Ovary (tissue), 9 donors: Measurements from ENCODE around the gene LGALSL. TPM values are rescaled to one million over a fixed set of nuclear protein-coding genes. Genes with fewer than 3 reads are reported as not detected.

Experiments
- DNase-seq, 5 donors: peaks; one replicate each; pipeline ENCODE4 v3.0.0-alpha.2; 2019 to 2020
- H3K27ac ChIP-seq, 2 donors: fragments of 200-600 bp; one replicate each; pipeline versions ENCODE4 v1.5.1 to v1.8.0; 2019 to 2022
- H3K27me3 ChIP-seq: fragments of 200-600 bp; one replicate; pipeline ENCODE4 v1.8.0; 2022
- H3K36me3 ChIP-seq: fragments of 200-600 bp; sonication (generic); one replicate; pipeline ENCODE4 v1.5.1; 2019
- H3K4me1 ChIP-seq: one replicate; pipeline ENCODE4 v1.8.1; 2013; ENCODE audit warnings: mild to moderate bottlenecking, moderate library complexity; ENCODE audit not compliant: insufficient read depth
- H3K4me3 ChIP-seq: fragments of 200-600 bp; sonication (generic); one replicate; pipeline ENCODE4 v1.5.1; 2017
- H3K9me3 ChIP-seq, 2 donors: fragments of 200-600 bp in 1 of 2; sonication (generic) in 1 of 2; one replicate each; pipeline versions ENCODE4 v1.5.1 to v1.8.1; 2013 to 2019; ENCODE audit warnings: mild to moderate bottlenecking in 1 of 2, moderate library complexity in 1 of 2
- EP300 ChIP-seq: sonication (generic); formaldehyde crosslinking; IDR thresholded peaks from one replicate; pipeline ENCODE4 v1.6.1; 2017; ENCODE audit warnings: antibody characterized with exemption
- POLR2A ChIP-seq: fragments of 450-650 bp; IDR thresholded peaks from one replicate; pipeline ENCODE4 v1.6.1; 2017; ENCODE audit warnings: antibody characterized with exemption, mild to moderate bottlenecking, moderate library complexity
- WGBS, 3 donors: extraction: QIAGEN DNeasy Blood & Tissue Kit in 1 of 3; methylation state at CpG; one replicate each; pipeline versions ENCODE4 v1.1.5 to v1.1.7; 2013 to 2017; 5-methylcytosine and 5-hydroxymethylcytosine counted together
- intact Hi-C, 4 donors: fragments of 100-400 bp; cut with DNase I; formaldehyde crosslinking; loops; one replicate each; pipeline versions ENCODE4 v1.11.0 to v1.15.1; 2022 to 2023
- polyA plus RNA-seq, 2 donors: library from polyadenylated mRNA; stranded (reverse); fragments of 200-250 nt in 1 of 2; fragments of 350-450 nt in 1 of 2; fragmentation: Illumina TruSeq in 1 of 2; extraction: RNeasy Lipid Tissue Mini Kit (QIAGEN cat#74804) in 1 of 2; gene quantifications; one replicate each; pipeline ENCODE4 v1.2.3, GENCODE V29; 2013 to 2014
- total RNA-seq, 7 donors: library from RNA; depleted of rRNA in 2 of 7; stranded (reverse); fragments of >200 nt in 2 of 7; fragmentation: NEBNext Ultra II Directional in 3 of 7; extraction: Animal tissue kit (Norgen Biotek cat#: 25700) in 3 of 7; gene quantifications; one replicate each; pipeline versions ENCODE4 v1.1.0 to v1.2.4, GENCODE V29; 2016 to 2023
- TF ChIP-seq, protein P1 (sequence below), 3 donors: fragments of 450-650 bp in 2 of 3; fragments of 200-600 bp in 1 of 3; IDR thresholded peaks; one replicate each; pipeline versions ENCODE4 v1.5.1 to v1.8.0; 2016 to 2022; ENCODE audit warnings: antibody characterized with exemption in 3 of 3, mild to moderate bottlenecking in 1 of 3
- donor health status: DM: no; HTN: no; CAD: no; lungs with moderate emphysema.
- donor health status: DM: no; HTN: no; CAD: no.
- donor health status: Bipolar disorder and iron deficiency.
- donor health status: DM: yes; HTN: yes; CAD: no.
- donor health status: DM: no; HTN: no; CAD: no.
- donor health status: DM: yes; HTN: yes; CAD: no.

Gene LGALSL
- total and polyA plus RNA-seq, 9 donors: 6.8 to 22.0 (median 15.5) TPM

DNA sequence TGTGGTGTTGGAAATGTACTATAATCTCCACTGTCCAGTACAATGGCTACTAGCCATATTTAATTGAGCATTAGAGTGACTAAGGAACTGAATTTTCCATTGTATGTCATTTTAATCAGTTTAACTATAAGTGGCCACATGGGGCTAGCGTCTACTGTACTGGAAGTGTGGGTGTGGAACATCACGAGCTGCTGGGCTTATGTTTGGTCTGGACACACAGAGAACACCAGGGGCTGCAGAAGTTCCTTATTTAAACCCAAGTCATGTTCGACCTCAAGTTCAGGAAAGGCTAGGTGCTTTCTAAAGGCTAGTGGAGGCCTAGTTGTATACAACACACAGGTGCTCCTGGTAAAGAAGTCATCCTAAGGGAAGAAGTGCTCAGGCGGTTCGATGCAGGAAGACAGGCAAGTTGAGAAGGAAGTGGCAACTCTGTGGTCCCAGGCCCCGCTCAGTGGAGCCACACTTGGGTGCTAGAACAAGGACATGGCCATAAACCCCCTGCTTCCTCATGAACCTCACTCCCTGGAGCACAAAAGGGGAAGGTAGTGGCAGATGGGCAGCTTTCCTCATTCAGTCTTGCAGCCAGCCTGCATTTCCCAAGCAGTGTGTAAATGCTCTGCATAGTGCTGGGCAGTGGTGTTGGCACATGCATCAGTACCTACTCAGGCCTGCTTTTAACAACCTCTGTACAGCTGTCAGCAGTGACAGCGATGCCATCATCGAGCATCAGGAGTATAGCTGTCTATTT is 13.3 kb downstream of the LGALSL start:
- no peaks in the 10 kb centered on the region for H3K9me3 ChIP-seq
- TF ChIP-seq, protein P1, sequence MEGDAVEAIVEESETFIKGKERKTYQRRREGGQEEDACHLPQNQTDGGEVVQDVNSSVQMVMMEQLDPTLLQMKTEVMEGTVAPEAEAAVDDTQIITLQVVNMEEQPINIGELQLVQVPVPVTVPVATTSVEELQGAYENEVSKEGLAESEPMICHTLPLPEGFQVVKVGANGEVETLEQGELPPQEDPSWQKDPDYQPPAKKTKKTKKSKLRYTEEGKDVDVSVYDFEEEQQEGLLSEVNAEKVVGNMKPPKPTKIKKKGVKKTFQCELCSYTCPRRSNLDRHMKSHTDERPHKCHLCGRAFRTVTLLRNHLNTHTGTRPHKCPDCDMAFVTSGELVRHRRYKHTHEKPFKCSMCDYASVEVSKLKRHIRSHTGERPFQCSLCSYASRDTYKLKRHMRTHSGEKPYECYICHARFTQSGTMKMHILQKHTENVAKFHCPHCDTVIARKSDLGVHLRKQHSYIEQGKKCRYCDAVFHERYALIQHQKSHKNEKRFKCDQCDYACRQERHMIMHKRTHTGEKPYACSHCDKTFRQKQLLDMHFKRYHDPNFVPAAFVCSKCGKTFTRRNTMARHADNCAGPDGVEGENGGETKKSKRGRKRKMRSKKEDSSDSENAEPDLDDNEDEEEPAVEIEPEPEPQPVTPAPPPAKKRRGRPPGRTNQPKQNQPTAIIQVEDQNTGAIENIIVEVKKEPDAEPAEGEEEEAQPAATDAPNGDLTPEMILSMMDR (IDR thresholded peaks at IDR 0.05): no peak
- TF ChIP-seq POLR2A (no peak), EP300 (no peak)
- no peak for DNase-seq
- no peak overlapping the region for H3K4me3 ChIP-seq
- no peak overlapping the region for H3K27ac ChIP-seq
- no peaks in the 10 kb centered on the region for H3K36me3 ChIP-seq
- H3K27me3 ChIP-seq: no peaks in the 10 kb centered on the region
- intact Hi-C loops: no loop called here
- H3K4me1 ChIP-seq: no peaks in the 10 kb centered on the region
- 90 to 95% (median 94%) methylated on average over 8 of the region's 8 CpGs for WGBS, 3 donors

DNA sequence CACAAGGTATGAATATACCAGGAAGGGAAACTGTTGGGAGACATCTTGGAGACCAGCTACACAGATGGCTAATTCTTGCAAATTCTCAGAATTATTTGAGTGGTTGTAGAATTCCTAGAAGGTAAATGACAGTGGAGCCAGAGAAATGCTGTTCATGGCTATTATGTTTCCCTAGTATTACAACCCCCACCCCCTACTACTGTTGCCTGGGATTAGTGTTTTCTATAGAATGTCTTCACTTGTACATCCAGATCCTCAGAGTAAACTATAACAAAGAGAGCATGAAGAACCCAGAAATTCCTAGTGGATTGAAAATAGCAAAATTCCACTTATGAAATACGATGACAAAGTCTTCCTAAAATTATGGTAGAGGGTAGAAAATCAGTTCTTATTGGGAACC is 15.3 kb downstream of the LGALSL start:
- intact Hi-C loops: no loop called here
- no peak for DNase-seq
- 88 to 91% (median 91%) methylated on average over 1 of the region's 1 CpG for WGBS, 3 donors
- Histone ChIP-seq H3K27ac (no peak overlapping the region), H3K36me3 (no peaks in the 10 kb centered on the region), H3K4me1 (no peaks in the 10 kb centered on the region), H3K27me3 (no peaks in the 10 kb centered on the region), H3K4me3 (no peak overlapping the region), H3K9me3 (no peaks in the 10 kb centered on the region)
- TF ChIP-seq, protein P1 (IDR thresholded peaks at IDR 0.05): no peak
- TF ChIP-seq POLR2A: no peak
- TF ChIP-seq EP300: no peak

DNA sequence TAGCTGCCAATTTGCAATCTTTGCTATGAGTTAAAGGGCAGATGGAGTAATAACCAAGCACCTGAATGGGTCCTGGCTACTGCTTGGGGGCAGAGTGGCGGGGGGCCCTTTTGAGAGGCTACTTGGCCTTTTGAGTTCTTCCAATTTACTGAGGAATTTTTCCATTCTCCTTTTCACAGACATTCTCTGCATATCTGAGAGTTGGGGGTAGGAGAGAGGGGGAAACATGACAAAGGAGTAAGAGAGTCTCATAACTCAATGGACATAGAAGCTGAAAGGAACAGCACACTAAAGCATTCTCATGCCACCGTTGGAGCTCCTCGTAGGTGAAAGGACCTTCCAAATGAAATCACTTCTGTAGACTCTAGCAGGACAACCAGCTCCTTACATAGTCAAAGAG is 16.1 kb downstream of the LGALSL start:
- Histone ChIP-seq H3K9me3 (no peaks in the 10 kb centered on the region), H3K4me1 (no peaks in the 10 kb centered on the region), H3K4me3 (no peak overlapping the region), H3K27me3 (no peaks in the 10 kb centered on the region), H3K27ac (no peak overlapping the region), H3K36me3 (no peaks in the 10 kb centered on the region)
- TF ChIP-seq EP300 (no peak), POLR2A (no peak)
- 76 to 83% (median 81%) methylated on average over 3 of the region's 3 CpGs for WGBS, 3 donors
- intact Hi-C loops: no loop called here
- no peak for DNase-seq

DNA sequence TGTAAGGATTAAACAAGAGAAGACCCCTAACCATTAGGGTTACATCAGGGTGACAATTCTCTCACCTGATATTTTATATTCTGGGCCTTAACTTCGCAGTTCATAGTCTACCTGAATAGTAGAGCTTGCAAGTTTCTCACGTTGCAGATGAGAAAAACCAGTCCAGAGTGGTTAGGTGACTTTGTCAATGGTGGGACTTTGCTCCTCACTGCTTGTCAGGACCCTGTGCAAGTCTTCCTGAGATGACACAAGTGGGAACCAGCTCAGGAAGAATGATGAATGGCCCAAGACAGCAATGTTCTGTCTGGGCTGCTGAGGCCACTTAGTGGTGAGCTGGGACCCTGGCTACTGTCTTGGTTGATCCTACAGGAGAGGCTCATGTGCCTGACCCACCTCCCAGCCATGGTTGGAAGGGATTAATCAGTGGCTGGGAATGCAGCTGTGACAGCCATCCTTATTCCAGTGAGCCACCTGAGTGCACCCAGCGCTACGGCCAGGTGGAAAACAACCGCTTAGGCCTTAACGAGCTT is 16.9 kb downstream of the LGALSL start:
- TF ChIP-seq POLR2A: no peak
- TF ChIP-seq EP300: no peak
- TF ChIP-seq, protein P1 (IDR thresholded peaks at IDR 0.05): no peak
- intact Hi-C loops: no loop called here
- no peak for DNase-seq

DNA sequence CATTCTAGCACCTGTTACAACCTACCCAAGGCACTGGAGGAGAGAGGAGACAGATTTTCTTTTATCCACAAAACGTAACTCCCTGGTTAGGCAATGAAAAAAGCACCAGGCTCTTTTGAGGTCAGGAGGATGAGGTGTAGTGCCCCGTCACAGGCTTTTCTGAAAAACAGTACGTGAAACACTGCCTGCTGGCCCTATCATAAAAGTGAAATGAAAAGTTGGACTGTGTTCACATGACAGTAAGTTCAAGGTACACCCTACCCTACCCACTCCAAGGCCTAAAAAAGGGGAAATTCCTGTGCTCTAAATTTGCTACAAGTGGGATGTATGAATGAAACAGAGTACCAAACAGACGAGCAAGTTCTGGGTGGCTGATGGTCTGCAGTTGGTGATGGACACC is 17.6 kb downstream of the LGALSL start:
- 86 to 91% (median 90%) methylated on average over 4 of the region's 4 CpGs for WGBS, 3 donors
- TF ChIP-seq, protein P1 (IDR thresholded peaks at IDR 0.05): no peak
- TF ChIP-seq POLR2A: no peak
- TF ChIP-seq EP300: no peak

More for the DNA sequence above, 16.9 kb downstream of the LGALSL start:
- H3K4me1 ChIP-seq: no peaks in the 10 kb centered on the region
- no peaks in the 10 kb centered on the region for H3K9me3 ChIP-seq
- no peaks in the 10 kb centered on the region for H3K27me3 ChIP-seq
- no peaks in the 10 kb centered on the region for H3K36me3 ChIP-seq
- no peak overlapping the region for H3K4me3 ChIP-seq
- no peak overlapping the region for H3K27ac ChIP-seq
- WGBS, 3 donors: 95 to 98% (median 97%) methylated on average over 6 of the region's 6 CpGs

More for the DNA sequence above, 17.6 kb downstream of the LGALSL start:
- DNase-seq: no peak
- no peak overlapping the region for H3K27ac ChIP-seq
- no peak overlapping the region for H3K4me3 ChIP-seq
- intact Hi-C loops: no loop called here
- H3K4me1 ChIP-seq: no peaks in the 10 kb centered on the region
- no peaks in the 10 kb centered on the region for H3K9me3 ChIP-seq
- no peaks in the 10 kb centered on the region for H3K36me3 ChIP-seq
- no peaks in the 10 kb centered on the region for H3K27me3 ChIP-seq
